Measurements from ENCODE around the gene VPS33B. TPM values are rescaled to one million over a fixed set of nuclear protein-coding genes. Genes with fewer than 3 reads are reported as not detected.
"Not testable (repeated sequence)": the region's sequence is repeated elsewhere in the genome, so short reads cannot be mapped to it uniquely, and the experiment has no call there.

The VPS33B gene
- total RNA-seq, 1 experiment from 2014 or later, result 13.7 TPM

DNA sequence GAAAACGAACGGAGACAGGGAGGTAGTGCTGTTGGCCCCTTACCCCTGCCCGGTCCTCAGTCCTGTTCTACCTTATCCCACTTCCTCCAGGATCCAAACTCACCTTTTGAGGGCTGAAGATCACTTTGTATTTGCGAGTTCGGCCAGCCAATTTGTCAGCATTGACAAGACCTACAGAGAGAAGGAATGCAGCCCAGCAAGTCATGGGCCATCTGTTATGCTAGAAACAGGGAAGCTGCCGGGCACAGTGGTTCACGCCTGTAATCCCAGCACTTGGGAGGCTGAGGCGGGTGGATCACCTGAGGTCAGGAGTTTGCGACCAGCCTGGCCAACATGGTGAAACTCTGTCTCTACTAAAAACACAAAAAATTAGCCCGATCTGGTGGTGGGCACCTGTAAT lies 8.7 kb downstream of the VPS33B start:
- DNase-seq; H3K27me3 ChIP-seq (ENCODE audit: control insufficient read depth, insufficient read depth, low read length); H3K4me3 ChIP-seq (ENCODE audit: insufficient read depth, low read depth, low read length); H3K36me3 ChIP-seq (replicated peaks; ENCODE audit: control insufficient read depth, insufficient read depth, low read length): not testable (repeated sequence)

GRCh38 chr15:91007266-91007665 lies 15.1 kb downstream of the VPS33B start:
- peaks cover 19% of the 10 kb centered on the region for H3K36me3 ChIP-seq (replicated peaks; ENCODE audit: control insufficient read depth, insufficient read depth, low read length)
- no peak for DNase-seq
- H3K4me3 ChIP-seq (ENCODE audit: insufficient read depth, low read depth, low read length), result no peak overlapping the region
- H3K27me3 ChIP-seq (ENCODE audit: control insufficient read depth, insufficient read depth, low read length), result no peaks in the 10 kb centered on the region

GRCh38 chr15:91001209-91001608 lies 21.2 kb downstream of the VPS33B start:
- H3K36me3 ChIP-seq (replicated peaks; ENCODE audit: control insufficient read depth, insufficient read depth, low read length), result peaks cover 27% of the 10 kb centered on the region
- DNase-seq, result no peak
- H3K27me3 ChIP-seq (ENCODE audit: control insufficient read depth, insufficient read depth, low read length), result no peaks in the 10 kb centered on the region
- H3K4me3 ChIP-seq (ENCODE audit: insufficient read depth, low read depth, low read length), result no peak overlapping the region

DNA sequence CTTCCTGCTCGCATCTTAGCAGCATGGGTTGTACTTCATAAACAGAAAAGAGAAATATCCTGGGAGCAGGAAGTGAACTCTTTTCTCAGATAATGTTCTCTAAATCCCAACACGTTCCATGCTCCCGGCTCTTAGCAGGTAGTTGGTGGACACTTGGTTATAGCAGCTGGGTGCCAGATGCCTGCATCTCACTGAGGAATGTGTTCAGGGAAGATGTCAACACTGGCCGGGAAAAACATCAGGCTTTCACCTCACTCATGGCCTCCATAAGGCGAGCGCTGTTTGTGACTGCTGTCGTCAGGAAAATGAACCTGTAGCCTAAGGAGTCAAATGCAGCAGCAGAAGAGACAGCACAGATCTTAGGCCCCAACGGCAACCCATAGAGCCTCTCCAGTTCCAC lies 23.7 kb downstream of the VPS33B start:
- H3K4me3 ChIP-seq (ENCODE audit: insufficient read depth, low read depth, low read length), result no peak overlapping the region
- DNase-seq, result no peak
- no peaks in the 10 kb centered on the region for H3K27me3 ChIP-seq (ENCODE audit: control insufficient read depth, insufficient read depth, low read length)
- peaks cover 25% of the 10 kb centered on the region for H3K36me3 ChIP-seq (replicated peaks; ENCODE audit: control insufficient read depth, insufficient read depth, low read length)

DNA sequence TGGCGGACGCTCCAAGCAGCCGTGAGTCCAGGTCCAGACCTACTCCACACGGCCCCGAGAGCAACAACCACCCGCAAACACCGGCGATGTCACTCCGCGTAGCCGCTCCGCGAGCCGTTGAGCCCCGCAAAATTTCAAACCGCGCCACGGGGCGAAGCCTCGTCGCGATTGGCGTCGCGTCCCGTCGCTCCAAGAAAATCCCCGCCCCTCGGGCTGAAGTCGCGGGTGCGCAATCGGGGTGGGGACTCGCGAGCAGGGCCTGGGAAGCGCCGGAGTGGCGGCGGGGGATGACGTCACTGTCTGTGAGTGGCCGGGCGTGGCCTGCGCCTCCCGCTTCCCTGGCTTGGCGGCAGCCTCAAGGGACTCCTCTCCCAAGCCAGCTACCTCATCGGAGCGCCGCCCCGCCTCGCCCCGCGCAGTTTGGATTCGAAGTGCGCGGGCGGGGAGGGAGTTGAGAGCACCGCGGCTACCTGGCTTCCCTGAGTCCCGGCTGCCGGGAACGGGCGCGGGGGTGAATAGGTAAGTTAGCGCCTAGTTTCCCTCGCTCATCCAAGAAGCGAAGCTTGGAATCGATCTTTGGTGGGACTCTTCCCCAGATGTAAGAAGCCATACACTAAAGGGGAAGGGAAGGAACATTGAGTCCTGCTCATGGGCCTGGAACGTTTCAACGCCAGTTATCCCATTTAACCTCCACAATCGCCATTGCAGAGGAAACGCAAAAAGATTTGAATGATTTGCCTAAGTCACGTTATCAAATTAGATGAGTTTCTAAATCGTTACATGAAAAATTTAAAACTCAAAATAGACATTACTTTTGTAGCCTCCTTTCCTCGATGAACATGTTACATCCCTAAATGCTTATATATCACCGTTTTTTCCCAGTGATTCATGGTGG lies 27.7 kb downstream of the VPS33B start, which contains the start of gene PRC1:
Gene PRC1, minus strand, starts transcription at position 119 of the 895 bp plus-strand sequence. Its CDS starts 118 bp downstream, at position 1.
- DNase-seq, result peak; percentile 99
- Histone ChIP-seq H3K27me3 (ENCODE audit: control insufficient read depth, insufficient read depth, low read length) (no peaks in the 10 kb centered on the region), H3K36me3 (replicated peaks; ENCODE audit: control insufficient read depth, insufficient read depth, low read length) (peaks cover 16% of the 10 kb centered on the region), H3K4me3 (ENCODE audit: insufficient read depth, low read depth, low read length) (peak within 1 kb of the TSS; percentile 99)

- Histone ChIP-seq H3K27me3 (ENCODE audit: control insufficient read depth, insufficient read depth, low read length) (no peaks in the 10 kb centered on the region), H3K4me3 (ENCODE audit: insufficient read depth, low read depth, low read length) (peak overlapping the region; percentile 99), H3K36me3 (replicated peaks; ENCODE audit: control insufficient read depth, insufficient read depth, low read length) (peaks cover 13% of the 10 kb centered on the region)
- peak; percentile 80 for DNase-seq
These were observed 28.4 kb downstream of the VPS33B start for GRCh38 chr15:90994059-90994416.

GRCh38 chr15:90991587-90992285 lies 30.7 kb downstream of the VPS33B start:
- Histone ChIP-seq H3K36me3 (replicated peaks; ENCODE audit: control insufficient read depth, insufficient read depth, low read length) (no peaks in the 10 kb centered on the region), H3K27me3 (ENCODE audit: control insufficient read depth, insufficient read depth, low read length) (no peaks in the 10 kb centered on the region), H3K4me3 (ENCODE audit: insufficient read depth, low read depth, low read length) (no peak overlapping the region)
- no peak for DNase-seq

- DNase-seq, result no peak
- Histone ChIP-seq H3K4me3 (ENCODE audit: insufficient read depth, low read depth, low read length) (no peak overlapping the region), H3K36me3 (replicated peaks; ENCODE audit: control insufficient read depth, insufficient read depth, low read length) (no peaks in the 10 kb centered on the region), H3K27me3 (ENCODE audit: control insufficient read depth, insufficient read depth, low read length) (no peaks in the 10 kb centered on the region)
These were observed 31.9 kb downstream of the VPS33B start for GRCh38 chr15:90990446-90990845.

GRCh38 chr15:90989040-90989768 lies 33.2 kb downstream of the VPS33B start:
- no peak overlapping the region for H3K4me3 ChIP-seq (ENCODE audit: insufficient read depth, low read depth, low read length)
- peaks cover 2% of the 10 kb centered on the region; the same call in 1 of the 2 replicates for H3K36me3 ChIP-seq (replicated peaks; ENCODE audit: control insufficient read depth, insufficient read depth, low read length)
- no peaks in the 10 kb centered on the region for H3K27me3 ChIP-seq (ENCODE audit: control insufficient read depth, insufficient read depth, low read length)
- DNase-seq, result no peak

- Histone ChIP-seq H3K27me3 (ENCODE audit: control insufficient read depth, insufficient read depth, low read length) (no peaks in the 10 kb centered on the region), H3K4me3 (ENCODE audit: insufficient read depth, low read depth, low read length) (no peak overlapping the region), H3K36me3 (replicated peaks; ENCODE audit: control insufficient read depth, insufficient read depth, low read length) (peaks cover 7% of the 10 kb centered on the region)
- no peak for DNase-seq
These were observed 34.1 kb downstream of the VPS33B start for GRCh38 chr15:90988296-90988695.

GRCh38 chr15:90987561-90988141 lies 34.7 kb downstream of the VPS33B start:
- peaks cover 11% of the 10 kb centered on the region for H3K36me3 ChIP-seq (replicated peaks; ENCODE audit: control insufficient read depth, insufficient read depth, low read length)
- DNase-seq, result no peak
- no peaks in the 10 kb centered on the region for H3K27me3 ChIP-seq (ENCODE audit: control insufficient read depth, insufficient read depth, low read length)
- H3K4me3 ChIP-seq (ENCODE audit: insufficient read depth, low read depth, low read length), result no peak overlapping the region

GRCh38 chr15:90986790-90987507 lies 35.4 kb downstream of the VPS33B start:
- peaks cover 15% of the 10 kb centered on the region for H3K36me3 ChIP-seq (replicated peaks; ENCODE audit: control insufficient read depth, insufficient read depth, low read length)
- no peaks in the 10 kb centered on the region for H3K27me3 ChIP-seq (ENCODE audit: control insufficient read depth, insufficient read depth, low read length)
- H3K4me3 ChIP-seq (ENCODE audit: insufficient read depth, low read depth, low read length), result no peak overlapping the region
- DNase-seq, result no peak

DNA sequence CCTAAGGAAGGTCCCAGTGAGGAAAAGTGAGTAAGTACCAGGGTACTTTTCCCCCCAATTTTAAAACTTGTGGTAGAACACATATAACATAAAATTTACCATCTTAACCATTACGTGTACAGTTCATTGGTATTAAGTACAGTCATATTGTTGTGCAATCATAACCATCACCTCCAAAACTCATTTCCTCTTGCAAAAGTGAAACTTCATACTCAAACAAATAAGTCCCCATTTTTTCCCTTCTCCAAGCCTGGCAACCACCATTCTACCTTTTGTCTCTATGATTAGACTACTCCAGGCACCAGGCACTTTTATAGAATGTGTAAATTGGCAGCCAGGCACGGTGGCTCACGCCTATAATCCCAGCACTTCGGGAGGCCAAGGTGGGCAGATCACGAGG lies 40.3 kb downstream of the VPS33B start:
- DNase-seq, result no peak
- Histone ChIP-seq H3K36me3 (replicated peaks; ENCODE audit: control insufficient read depth, insufficient read depth, low read length) (peaks cover 54% of the 10 kb centered on the region), H3K4me3 (ENCODE audit: insufficient read depth, low read depth, low read length) (no peak overlapping the region), H3K27me3 (ENCODE audit: control insufficient read depth, insufficient read depth, low read length) (no peaks in the 10 kb centered on the region)

GRCh38 chr15:90981681-90982080 lies 40.7 kb downstream of the VPS33B start:
- H3K36me3 ChIP-seq (replicated peaks; ENCODE audit: control insufficient read depth, insufficient read depth, low read length), result peaks cover 54% of the 10 kb centered on the region
- H3K4me3 ChIP-seq (ENCODE audit: insufficient read depth, low read depth, low read length), result no peak overlapping the region
- no peaks in the 10 kb centered on the region for H3K27me3 ChIP-seq (ENCODE audit: control insufficient read depth, insufficient read depth, low read length)
- DNase-seq, result no peak
